MM.1S (cell line): Measurements from ENCODE around the gene CELA2B.

Experiments
- CTCF ChIP-seq: fragments of 300-600 bp; sonication (generic); IDR thresholded peaks from 2 replicates; pipeline ENCODE4 v1.5.1; 2016; ENCODE audit warnings: antibody characterized with exemption, low read length, mixed read lengths
- EZH2 ChIP-seq: fragments of 300-600 bp; sonication (generic); optimal IDR thresholded peaks from 2 replicates; pipeline ENCODE3; 2017; ENCODE audit warnings: low read depth, mild to moderate bottlenecking, antibody characterized with exemption, low read length, mixed read lengths
- EZH2phosphoT487 ChIP-seq: fragments of 300-600 bp; sonication (generic); IDR thresholded peaks from 2 replicates; pipeline ENCODE4 v1.6.1; 2018; ENCODE audit warnings: antibody characterized with exemption, low read length

- TF ChIP-seq CTCF (no peak), EZH2 (no peak), EZH2phosphoT487 (no peak)
Observed at GRCh38 chr1:15465674-15466073, 10.2 kb upstream of the CELA2B start.
